K562 (cell line): Measurements from ENCODE around the gene TMPRSS6. TPM values are rescaled to one million over a fixed set of nuclear protein-coding genes. Genes with fewer than 3 reads are reported as not detected.
A peak's percentile ranks its signal among the peaks of the same experiment; 100 is the strongest.

ENCODE experiments used
- CBFA2T3 ChIP-seq: fragments of 450-650 bp; IDR thresholded peaks from 2 replicates; pipeline ENCODE4 v1.6.1; 2017
- ETS1 ChIP-seq: conservative IDR thresholded peaks from 2 replicates; pipeline ENCODE4 v1.6.1; 2011; ENCODE audit warnings: low read depth, mild to moderate bottlenecking, low read length; ENCODE audit not compliant: control insufficient read depth
- FOXA3 ChIP-seq, 2 experiments: fragments of 450-650 bp in 1 of 2; sonication (generic) in 1 of 2; formaldehyde crosslinking; IDR thresholded peaks in 1 of 2; conservative IDR thresholded peaks in 1 of 2; 2 replicates each; pipeline versions ENCODE4 v1.4.0 to v1.8.0; 2020 to 2022; ENCODE audit warnings: mild to moderate bottlenecking in 2 of 2, missing genetic modification reagents in 1 of 2
- MEF2A ChIP-seq: IDR thresholded peaks from 2 replicates; pipeline ENCODE4 v1.6.1; 2011; ENCODE audit warnings: low read depth, mild to moderate bottlenecking, low read length, moderate library complexity; ENCODE audit not compliant: control insufficient read depth
- SMC3 ChIP-seq: conservative IDR thresholded peaks from 2 replicates; pipeline ENCODE4 v1.6.1; 2011; ENCODE audit warnings: low read depth, low read length, improper control_type of control experiment; ENCODE audit not compliant: insufficient read depth
- SRSF1 ChIP-seq: fragments of 200-400 bp; formaldehyde crosslinking; IDR thresholded peaks from 2 replicates; pipeline ENCODE4 v1.6.1; 2017; ENCODE audit warnings: mild to moderate bottlenecking, low read depth, low read length, moderate library complexity
- TCF7L2 ChIP-seq: fragments of 150-350 bp; IDR thresholded peaks from 2 replicates; pipeline ENCODE4 v1.6.1; 2016; ENCODE audit warnings: low read depth, mild to moderate bottlenecking, low read length, moderate library complexity
- THRAP3 ChIP-seq: fragments of 450-650 bp; IDR thresholded peaks from 2 replicates; pipeline ENCODE4 v1.6.1; 2016; ENCODE audit warnings: mild to moderate bottlenecking, inconsistent platforms, borderline replicate concordance
- TRIM28 ChIP-seq: fragments of 450-650 bp; IDR thresholded peaks from 2 replicates; pipeline ENCODE4 v1.6.1; 2017
- ZNF324 ChIP-seq: fragments of 250-450 bp; sonication (Bioruptor Pico); IDR thresholded peaks from 2 replicates; pipeline ENCODE4 v1.4.0; 2020; ENCODE audit warnings: mild to moderate bottlenecking
- ZZZ3 ChIP-seq: fragments of 450-650 bp; IDR thresholded peaks from 2 replicates; pipeline ENCODE4 v1.6.1; 2016; ENCODE audit warnings: antibody characterized with exemption, mild to moderate bottlenecking, moderate library complexity
- polyA plus RNA-seq, 8 experiments: library from polyadenylated mRNA; depleted of rRNA in 4 of 8; stranded (reverse) in 5 of 8; unstranded in 3 of 8; fragments of >200 nt; fragmentation: Nextera tagmentation in 2 of 8; fragmentation: Illumina TruSeq in 1 of 8; extraction: Ambion mirVana in 2 of 8; extraction: Trizol in 1 of 8; gene quantifications; 2 replicates each; pipeline versions ENCODE4 v1.2.1 to v1.2.3, GENCODE V29; 2011 to 2014; ENCODE audit warnings: inconsistent platforms in 1 of 8, missing spikeins in 1 of 8
- total RNA-seq, 7 experiments: library from RNA; depleted of rRNA in 6 of 7; stranded (reverse); fragments of >200 nt in 6 of 7; fragmentation: Illumina TruSeq in 2 of 7; extraction: Trizol in 2 of 7; gene quantifications; 2 replicates each; pipeline versions ENCODE4 v1.2.1 to v1.2.3, GENCODE V29; 2011 to 2021; ENCODE audit warnings: low replicate concordance in 1 of 7
- TF ChIP-seq, protein P1 (sequence below): IDR thresholded peaks from 2 replicates; pipeline ENCODE4 v1.6.1; 2014; ENCODE audit warnings: antibody characterized with exemption
- TF ChIP-seq, protein P2 (sequence below), 2 experiments: fragments of 450-650 bp; IDR thresholded peaks; 2 replicates each; pipeline ENCODE4 v1.6.1; 2016
- TF ChIP-seq, protein P3 (sequence below), 2 experiments: fragments of 450-650 bp; IDR thresholded peaks; 2 replicates each; pipeline ENCODE4 v1.6.1; 2016; ENCODE audit warnings: mild to moderate bottlenecking in 2 of 2, borderline replicate concordance in 1 of 2, low read depth in 1 of 2, moderate library complexity in 1 of 2
- TF ChIP-seq, protein P4 (sequence below): fragments of 450-650 bp; formaldehyde crosslinking; conservative IDR thresholded peaks from 2 replicates; pipeline ENCODE4 v1.4.0; 2022; ENCODE audit warnings: mild to moderate bottlenecking, missing genetic modification characterization

Gene TMPRSS6
- total and polyA plus RNA-seq, 9 of the 15 experiments (the other 6 are each of a cell fraction or from before 2014, with no cell fraction given), result 0.03 TPM; not detected in 8

DNA sequence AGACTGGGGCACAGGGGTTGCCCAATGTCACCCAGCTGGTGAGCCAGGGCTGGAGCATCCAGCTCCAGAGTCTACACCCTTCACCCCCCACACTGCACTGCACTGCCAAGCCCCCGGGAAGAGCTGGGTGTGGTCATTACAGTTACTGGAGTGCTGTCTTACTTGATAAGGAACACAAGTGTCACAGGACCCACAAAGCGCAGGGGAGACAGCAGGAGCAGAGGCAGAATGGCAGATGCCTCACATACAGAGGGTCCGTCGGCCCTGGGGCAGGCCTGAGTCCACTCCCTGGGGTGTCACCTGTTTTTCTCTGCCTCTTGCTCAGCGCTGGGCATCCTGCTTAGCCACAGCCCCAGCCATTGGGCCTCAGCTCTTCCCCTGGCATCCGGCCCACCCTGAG, 32.5 kb upstream of the TMPRSS6 start (continued):
- TF ChIP-seq, protein P1, sequence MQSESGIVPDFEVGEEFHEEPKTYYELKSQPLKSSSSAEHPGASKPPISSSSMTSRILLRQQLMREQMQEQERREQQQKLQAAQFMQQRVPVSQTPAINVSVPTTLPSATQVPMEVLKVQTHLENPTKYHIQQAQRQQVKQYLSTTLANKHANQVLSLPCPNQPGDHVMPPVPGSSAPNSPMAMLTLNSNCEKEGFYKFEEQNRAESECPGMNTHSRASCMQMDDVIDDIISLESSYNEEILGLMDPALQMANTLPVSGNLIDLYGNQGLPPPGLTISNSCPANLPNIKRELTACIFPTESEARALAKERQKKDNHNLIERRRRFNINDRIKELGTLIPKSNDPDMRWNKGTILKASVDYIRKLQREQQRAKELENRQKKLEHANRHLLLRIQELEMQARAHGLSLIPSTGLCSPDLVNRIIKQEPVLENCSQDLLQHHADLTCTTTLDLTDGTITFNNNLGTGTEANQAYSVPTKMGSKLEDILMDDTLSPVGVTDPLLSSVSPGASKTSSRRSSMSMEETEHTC, result no peak
- no peak for TF ChIP-seq ZNF324
- no peak for TF ChIP-seq MEF2A
- no peak for TF ChIP-seq ZZZ3
- TF ChIP-seq, protein P2, sequence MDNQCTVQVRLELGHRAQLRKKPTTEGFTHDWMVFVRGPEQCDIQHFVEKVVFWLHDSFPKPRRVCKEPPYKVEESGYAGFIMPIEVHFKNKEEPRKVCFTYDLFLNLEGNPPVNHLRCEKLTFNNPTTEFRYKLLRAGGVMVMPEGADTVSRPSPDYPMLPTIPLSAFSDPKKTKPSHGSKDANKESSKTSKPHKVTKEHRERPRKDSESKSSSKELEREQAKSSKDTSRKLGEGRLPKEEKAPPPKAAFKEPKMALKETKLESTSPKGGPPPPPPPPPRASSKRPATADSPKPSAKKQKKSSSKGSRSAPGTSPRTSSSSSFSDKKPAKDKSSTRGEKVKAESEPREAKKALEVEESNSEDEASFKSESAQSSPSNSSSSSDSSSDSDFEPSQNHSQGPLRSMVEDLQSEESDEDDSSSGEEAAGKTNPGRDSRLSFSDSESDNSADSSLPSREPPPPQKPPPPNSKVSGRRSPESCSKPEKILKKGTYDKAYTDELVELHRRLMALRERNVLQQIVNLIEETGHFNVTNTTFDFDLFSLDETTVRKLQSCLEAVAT (IDR thresholded peaks at IDR 0.05), result no peak
- no peak for TF ChIP-seq SMC3
- no peak for TF ChIP-seq THRAP3
- TF ChIP-seq ETS1, result no peak
- no peak for TF ChIP-seq SRSF1
- no peak for TF ChIP-seq FOXA3 (CRISPR knock-in tag; conservative IDR thresholded peaks at IDR 0.05 in 1 of 2, IDR thresholded peaks at IDR 0.05 in 1 of 2)
- TF ChIP-seq CBFA2T3, result peak; percentile 52; the same call in 1 of the 2 replicates
- TF ChIP-seq, protein P3, sequence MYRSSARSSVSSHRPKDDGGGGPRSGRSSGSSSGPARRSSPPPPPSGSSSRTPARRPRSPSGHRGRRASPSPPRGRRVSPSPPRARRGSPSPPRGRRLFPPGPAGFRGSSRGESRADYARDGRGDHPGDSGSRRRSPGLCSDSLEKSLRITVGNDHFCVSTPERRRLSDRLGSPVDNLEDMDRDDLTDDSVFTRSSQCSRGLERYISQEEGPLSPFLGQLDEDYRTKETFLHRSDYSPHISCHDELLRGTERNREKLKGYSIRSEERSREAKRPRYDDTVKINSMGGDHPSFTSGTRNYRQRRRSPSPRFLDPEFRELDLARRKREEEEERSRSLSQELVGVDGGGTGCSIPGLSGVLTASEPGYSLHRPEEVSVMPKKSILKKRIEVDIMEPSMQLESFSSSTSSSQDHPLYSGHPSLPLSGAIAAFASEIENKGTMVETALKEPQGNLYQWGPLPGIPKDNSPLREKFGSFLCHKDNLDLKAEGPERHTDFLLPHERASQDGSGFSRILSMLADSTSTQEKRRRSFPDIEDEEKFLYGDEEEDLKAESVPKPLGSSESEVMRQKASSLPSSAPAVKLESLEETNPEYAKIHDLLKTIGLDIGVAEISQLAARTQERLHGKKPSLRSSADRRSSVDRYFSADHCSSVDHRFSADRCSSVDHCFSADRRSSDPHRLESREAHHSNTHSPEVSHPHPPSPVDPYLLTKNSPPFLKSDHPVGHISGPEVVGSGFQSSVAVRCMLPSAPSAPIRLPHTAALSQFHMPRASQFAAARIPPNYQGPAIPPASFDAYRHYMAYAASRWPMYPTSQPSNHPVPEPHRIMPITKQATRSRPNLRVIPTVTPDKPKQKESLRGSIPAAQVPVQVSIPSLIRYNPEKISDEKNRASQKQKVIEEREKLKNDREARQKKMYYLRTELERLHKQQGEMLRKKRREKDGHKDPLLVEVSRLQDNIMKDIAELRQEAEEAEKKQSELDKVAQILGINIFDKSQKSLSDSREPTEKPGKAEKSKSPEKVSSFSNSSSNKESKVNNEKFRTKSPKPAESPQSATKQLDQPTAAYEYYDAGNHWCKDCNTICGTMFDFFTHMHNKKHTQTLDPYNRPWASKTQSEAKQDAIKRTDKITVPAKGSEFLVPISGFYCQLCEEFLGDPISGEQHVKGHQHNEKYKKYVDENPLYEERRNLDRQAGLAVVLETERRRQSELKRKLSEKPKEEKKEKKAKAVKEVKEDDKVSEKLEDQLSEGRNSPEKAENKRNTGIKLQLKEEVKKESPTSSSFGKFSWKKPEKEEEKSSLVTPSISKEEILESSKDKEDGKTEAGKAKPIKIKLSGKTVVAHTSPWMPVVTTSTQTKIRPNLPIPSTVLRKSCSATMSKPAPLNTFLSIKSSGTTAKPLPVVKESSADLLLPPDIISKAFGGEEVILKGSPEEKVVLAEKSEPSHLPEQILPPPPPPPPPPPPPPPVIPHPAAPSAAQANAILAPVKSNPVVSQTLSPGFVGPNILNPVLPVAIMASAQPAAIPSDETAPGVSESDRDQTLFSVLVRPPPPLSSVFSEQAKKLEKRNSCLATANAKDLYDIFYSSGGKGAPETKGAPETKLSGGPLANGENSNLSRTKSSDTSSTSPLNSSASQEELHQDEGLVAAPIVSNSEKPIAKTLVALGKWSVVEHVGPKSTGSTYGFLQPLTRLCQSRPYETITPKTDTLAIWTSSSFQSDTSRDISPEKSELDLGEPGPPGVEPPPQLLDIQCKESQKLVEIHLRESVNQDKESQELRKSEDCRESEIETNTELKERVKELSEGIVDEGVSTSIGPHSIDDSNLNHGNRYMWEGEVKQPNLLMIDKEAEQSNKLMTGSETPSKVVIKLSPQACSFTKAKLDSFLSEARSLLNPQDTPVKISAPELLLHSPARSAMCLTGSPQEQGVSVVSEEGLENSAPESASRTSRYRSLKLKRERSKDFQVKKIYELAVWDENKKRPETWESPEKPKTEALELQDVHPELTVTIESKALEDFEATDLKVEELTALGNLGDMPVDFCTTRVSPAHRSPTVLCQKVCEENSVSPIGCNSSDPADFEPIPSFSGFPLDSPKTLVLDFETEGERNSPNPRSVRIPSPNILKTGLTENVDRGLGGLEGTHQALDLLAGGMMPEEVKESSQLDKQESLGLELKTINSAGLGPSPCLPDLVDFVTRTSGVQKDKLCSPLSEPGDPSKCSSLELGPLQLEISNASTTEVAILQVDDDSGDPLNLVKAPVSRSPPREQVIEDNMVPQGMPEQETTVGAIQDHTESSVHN (IDR thresholded peaks at IDR 0.05; ENCODE audit: borderline replicate concordance in 1 of 2, low read depth in 1 of 2), result no peak
- no peak for TF ChIP-seq TRIM28
- TF ChIP-seq TCF7L2, result no peak
- TF ChIP-seq, protein P4, sequence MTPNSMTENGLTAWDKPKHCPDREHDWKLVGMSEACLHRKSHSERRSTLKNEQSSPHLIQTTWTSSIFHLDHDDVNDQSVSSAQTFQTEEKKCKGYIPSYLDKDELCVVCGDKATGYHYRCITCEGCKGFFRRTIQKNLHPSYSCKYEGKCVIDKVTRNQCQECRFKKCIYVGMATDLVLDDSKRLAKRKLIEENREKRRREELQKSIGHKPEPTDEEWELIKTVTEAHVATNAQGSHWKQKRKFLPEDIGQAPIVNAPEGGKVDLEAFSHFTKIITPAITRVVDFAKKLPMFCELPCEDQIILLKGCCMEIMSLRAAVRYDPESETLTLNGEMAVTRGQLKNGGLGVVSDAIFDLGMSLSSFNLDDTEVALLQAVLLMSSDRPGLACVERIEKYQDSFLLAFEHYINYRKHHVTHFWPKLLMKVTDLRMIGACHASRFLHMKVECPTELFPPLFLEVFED, result no peak
